ENCODE results near the gene GUCA2B.

- TF ChIP-seq CTCF (conservative IDR thresholded peaks at IDR 0.05; ENCODE audit: low read length) (no peak), EZH2phosphoT487 (IDR thresholded peaks at IDR 0.05; ENCODE audit: borderline replicate concordance, low read depth, low read length) (no peak)
These were observed 23.0 kb upstream of the GUCA2B start for GRCh38 chr1:42130061-42130660.
